ENCODE measurements around the gene PLEKHA6.

DNA sequence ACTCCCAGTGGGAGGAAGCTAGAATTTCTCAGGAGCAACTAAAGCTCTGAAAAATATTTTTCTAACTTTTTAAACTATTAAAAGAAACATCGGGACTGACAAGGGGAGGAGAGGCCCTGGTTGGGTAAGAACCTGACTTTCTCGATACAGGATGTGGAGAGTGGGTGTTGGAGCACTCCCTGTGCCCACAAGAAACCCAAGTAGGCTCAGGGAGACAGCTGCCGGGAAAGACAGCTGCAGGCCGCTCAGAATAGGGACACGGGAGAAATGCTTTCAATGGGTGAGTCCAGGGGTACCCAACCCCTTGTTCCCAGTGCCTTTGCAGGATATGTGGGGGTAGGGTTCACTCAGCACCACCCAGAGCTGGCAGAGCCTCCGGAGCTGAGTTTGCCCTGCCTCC, 43.6 kb downstream of the PLEKHA6 start:
- TF ChIP-seq, protein P1, sequence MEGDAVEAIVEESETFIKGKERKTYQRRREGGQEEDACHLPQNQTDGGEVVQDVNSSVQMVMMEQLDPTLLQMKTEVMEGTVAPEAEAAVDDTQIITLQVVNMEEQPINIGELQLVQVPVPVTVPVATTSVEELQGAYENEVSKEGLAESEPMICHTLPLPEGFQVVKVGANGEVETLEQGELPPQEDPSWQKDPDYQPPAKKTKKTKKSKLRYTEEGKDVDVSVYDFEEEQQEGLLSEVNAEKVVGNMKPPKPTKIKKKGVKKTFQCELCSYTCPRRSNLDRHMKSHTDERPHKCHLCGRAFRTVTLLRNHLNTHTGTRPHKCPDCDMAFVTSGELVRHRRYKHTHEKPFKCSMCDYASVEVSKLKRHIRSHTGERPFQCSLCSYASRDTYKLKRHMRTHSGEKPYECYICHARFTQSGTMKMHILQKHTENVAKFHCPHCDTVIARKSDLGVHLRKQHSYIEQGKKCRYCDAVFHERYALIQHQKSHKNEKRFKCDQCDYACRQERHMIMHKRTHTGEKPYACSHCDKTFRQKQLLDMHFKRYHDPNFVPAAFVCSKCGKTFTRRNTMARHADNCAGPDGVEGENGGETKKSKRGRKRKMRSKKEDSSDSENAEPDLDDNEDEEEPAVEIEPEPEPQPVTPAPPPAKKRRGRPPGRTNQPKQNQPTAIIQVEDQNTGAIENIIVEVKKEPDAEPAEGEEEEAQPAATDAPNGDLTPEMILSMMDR (conservative IDR thresholded peaks at IDR 0.05) = no peak
- no peak for TF ChIP-seq ZFX (IDR thresholded peaks at IDR 0.05)
